Common myeloid progenitor, CD34-positive (primary cell): Measurements from ENCODE around the gene ZNF653.

Source experiments
- CTCF ChIA-PET: fragments of 350-600 bp; sonication (Branson Sonifier 250); formaldehyde crosslinking; loops from one replicate; lab custom pipeline; 2021; ENCODE audit warnings: antibody characterized with exemption; lab: Charles Lee
- POLR2A ChIA-PET: fragments of 350-600 bp; sonication (Branson Sonifier 250); formaldehyde crosslinking; loops from one replicate; lab custom pipeline; 2021; ENCODE audit warnings: antibody characterized with exemption; lab: Charles Lee
- DNase-seq, 3 donors: peaks; one replicate each; pipeline versions ENCODE4 v3.0.0 to v3.0.0-alpha.2; 2013
- H3K27ac ChIP-seq, 2 experiments: 1 replicate in 1 of 2; 2 replicates in 1 of 2; pipeline ENCODE4 v1.7.0; 2013; ENCODE audit warnings: inconsistent platforms in 2 of 2, low read length in 2 of 2, mild to moderate bottlenecking in 2 of 2, low read depth in 1 of 2, moderate library complexity in 1 of 2; ENCODE audit not compliant: severe bottlenecking in 2 of 2, insufficient read depth in 1 of 2, poor library complexity in 1 of 2
- H3K27me3 ChIP-seq, 5 experiments: replicated peaks in 2 of 5; 1 replicate in 3 of 5; 2 replicates in 2 of 5; pipeline versions ENCODE4 v1.6.1 to v1.7.0; 2013; ENCODE audit warnings: low read length in 4 of 5, mild to moderate bottlenecking in 2 of 5, moderate library complexity in 2 of 5, inconsistent platforms in 1 of 5; ENCODE audit not compliant: insufficient read depth in 5 of 5, control insufficient read depth in 4 of 5
- H3K36me3 ChIP-seq, 4 experiments: 1 replicate in 2 of 4; 2 replicates in 2 of 4; pipeline versions ENCODE4 v1.6.1 to v1.7.0; 2013; ENCODE audit warnings: low read length in 3 of 4, control low read depth in 1 of 4, mild to moderate bottlenecking in 1 of 4; ENCODE audit not compliant: control insufficient read depth in 4 of 4, insufficient read depth in 4 of 4
- H3K4me1 ChIP-seq, 4 experiments: 1 replicate in 3 of 4; 2 replicates in 1 of 4; pipeline versions ENCODE4 v1.6.1 to v1.7.1; 2013; ENCODE audit warnings: low read length in 3 of 4, mild to moderate bottlenecking in 3 of 4, control low read depth in 1 of 4, inconsistent platforms in 1 of 4, moderate library complexity in 1 of 4; ENCODE audit not compliant: control insufficient read depth in 4 of 4, insufficient read depth in 4 of 4; ENCODE audit errors: control extremely low read depth in 1 of 4
- H3K4me3 ChIP-seq, 7 experiments: 1 replicate in 4 of 7; 2 replicates in 3 of 7; pipeline versions ENCODE4 v1.5.1 to v1.7.0; 2013; ENCODE audit warnings: mild to moderate bottlenecking in 7 of 7, low read length in 6 of 7, moderate library complexity in 6 of 7, inconsistent platforms in 2 of 7, low read depth in 2 of 7, control low read depth in 1 of 7; ENCODE audit not compliant: insufficient read depth in 4 of 7, control insufficient read depth in 1 of 7; ENCODE audit errors: extremely low read depth in 1 of 7
- H3K9me3 ChIP-seq, 5 experiments: 1 replicate in 4 of 5; 2 replicates in 1 of 5; pipeline versions ENCODE4 v1.6.1 to v1.7.1; 2013; ENCODE audit warnings: low read length in 4 of 5, mild to moderate bottlenecking in 2 of 5, inconsistent platforms in 1 of 5, low read depth in 1 of 5, moderate library complexity in 1 of 5; ENCODE audit not compliant: control insufficient read depth in 4 of 5, insufficient read depth in 2 of 5; ENCODE audit errors: control extremely low read depth in 1 of 5
- WGBS: methylation state at CpG from one replicate; pipeline ENCODE4 v1.1.5; 2013; ENCODE audit not compliant: insufficient coverage; 5-methylcytosine and 5-hydroxymethylcytosine counted together

The ZNF653 gene

GRCh38 chr19:11481534-11482383 lies 23.9 kb downstream of the ZNF653 start:
- POLR2A ChIA-PET, result no interaction called here
- Histone ChIP-seq H3K27me3 (peaks cover 0 to 62% (median 20%) of the 10 kb centered on the region in 5 experiments), H3K4me1 (peaks cover 0 to 28% (median 20%) of the 10 kb centered on the region in 4 experiments), H3K27ac (no peak overlapping the region), H3K36me3 (peaks cover 0 to 8% (median 0%) of the 10 kb centered on the region in 4 experiments), H3K9me3 (no peaks in the 10 kb centered on the region), H3K4me3 (peak overlapping the region in 3 of 7 experiments; percentile 28 to 51 (median 48))
- 2% methylated on average over 42 of the region's 50 CpGs for WGBS
- DNase-seq, result peak; percentile 88 to 97 (median 95)
- CTCF ChIA-PET, result interaction anchor here (0.6 to 2.3 kb wide), 26 partner anchors 11 to 355 kb away, joined by 3 to 11 read pairs (median 4); partner anchors contain the start of gene EPOR

- peak within 1 kb of the TSS in 2 of 7 experiments; percentile 48 to 51 for H3K4me3 ChIP-seq
- H3K27me3 ChIP-seq, result peaks cover 0 to 63% (median 22%) of the 10 kb centered on the region in 5 experiments
- 13% methylated on average over 47 of the region's 77 CpGs for WGBS
- no peak within 1 kb of the TSS for H3K27ac ChIP-seq
- POLR2A ChIA-PET, result no interaction called here
- peaks cover 0 to 3% (median 0%) of the 10 kb centered on the region in 4 experiments for H3K36me3 ChIP-seq
- H3K4me1 ChIP-seq, result peaks cover 0 to 28% (median 20%) of the 10 kb centered on the region in 4 experiments
- CTCF ChIA-PET, result interaction anchor here (0.6 to 2.3 kb wide), 2 partner anchors 94 to 354 kb away, joined by 4 to 10 read pairs; no protein-coding TSS in a partner anchor
- no peaks in the 10 kb centered on the region for H3K9me3 ChIP-seq
- DNase-seq, result no peak
Observed at GRCh38 chr19:11480715-11481533, 24.7 kb downstream of the ZNF653 start, which contains the start of gene ELAVL3. TSS of gene ELAVL3 (minus strand) at chr19:11481046. CDS start at chr19:11480608, 438 bp downstream.

- CTCF ChIA-PET, result interaction anchor here (2.3 kb wide), 1 partner anchor 94 kb away, joined by 10 read pairs; no protein-coding TSS in a partner anchor
- H3K4me3 ChIP-seq, result no peak overlapping the region
- H3K4me1 ChIP-seq, result peaks cover 0 to 28% (median 20%) of the 10 kb centered on the region in 4 experiments
- POLR2A ChIA-PET, result no interaction called here
- no peaks in the 10 kb centered on the region for H3K9me3 ChIP-seq
- 7% methylated on average over 62 of the region's 86 CpGs for WGBS
- no peak overlapping the region for H3K27ac ChIP-seq
- no peak for DNase-seq
- H3K27me3 ChIP-seq, result peaks cover under 1 to 66% (median 25%) of the 10 kb centered on the region in 5 experiments
- peaks cover 0 to 3% (median 0%) of the 10 kb centered on the region in 4 experiments for H3K36me3 ChIP-seq
Observed at GRCh38 chr19:11479898-11480714, 25.5 kb downstream of the ZNF653 start.

GRCh38 chr19:11479090-11479897 lies 26.3 kb downstream of the ZNF653 start:
- no peak overlapping the region for H3K4me3 ChIP-seq
- peaks cover 0 to 28% (median 20%) of the 10 kb centered on the region in 4 experiments for H3K4me1 ChIP-seq
- ChIA-PET POLR2A (no interaction called here), CTCF (no interaction called here)
- WGBS, result 23% methylated on average over 52 of the region's 62 CpGs
- peaks cover 2 to 66% (median 26%) of the 10 kb centered on the region in 5 experiments for H3K27me3 ChIP-seq
- DNase-seq, result peak in 2 of 3 donors; percentile 42 to 47
- H3K36me3 ChIP-seq, result peaks cover 0 to 2% (median 0%) of the 10 kb centered on the region in 4 experiments
- no peak overlapping the region for H3K27ac ChIP-seq
- no peaks in the 10 kb centered on the region for H3K9me3 ChIP-seq

GRCh38 chr19:11478167-11479089 lies 27.2 kb downstream of the ZNF653 start:
- Histone ChIP-seq H3K9me3 (no peaks in the 10 kb centered on the region), H3K4me1 (peaks cover 0 to 28% (median 19%) of the 10 kb centered on the region in 4 experiments), H3K27ac (no peak overlapping the region), H3K4me3 (no peak overlapping the region), H3K27me3 (peaks cover 2 to 67% (median 26%) of the 10 kb centered on the region in 5 experiments), H3K36me3 (no peaks in the 10 kb centered on the region)
- whole genome bisulfite sequencing, result 44% methylated on average over 12 of the region's 19 CpGs
- peak in 2 of 3 donors; percentile 37 to 45 for DNase-seq
- ChIA-PET POLR2A (no interaction called here), CTCF (no interaction called here)
